Natural killer cell treated with Interleukin-12 subunit alpha and Interleukin-12 subunit beta and Interleukin-15 and Interleukin-18, amount 100 ng/mL, for 72 hours (primary cell): Measurements from ENCODE around the gene GATAD2B. TPM values are rescaled to one million over a fixed set of nuclear protein-coding genes. Genes with fewer than 3 reads are reported as not detected.
"Not testable (repeated sequence)": the region's sequence is repeated elsewhere in the genome, so short reads cannot be mapped to it uniquely, and the experiment has no call there.

Source experiments
- ATAC-seq, 2 donors: fragments of 150-1000 bp; cut with Tn5 transposase in 1 of 2; sonication (Bioruptor Pico), chemical (Tn5 transposase) in 1 of 2; 2 replicates each; pipeline ENCODE4 v1.10.0; 2021
- DNase-seq: peaks from one replicate; pipeline ENCODE4 v3.0.0; 2022; ENCODE audit warnings: low spot score
- H3K27ac Mint-ChIP-seq, 2 donors: 1 replicate in 1 of 2; 2 replicates in 1 of 2; pipeline ENCODE4 v1.8.0; 2022; ENCODE audit warnings: mixed read lengths in 2 of 2, mild to moderate bottlenecking in 1 of 2, moderate library complexity in 1 of 2
- H3K27me3 Mint-ChIP-seq, 2 donors: 1 replicate in 1 of 2; 2 replicates in 1 of 2; pipeline ENCODE4 v1.8.0; 2022; ENCODE audit warnings: mixed read lengths in 2 of 2
- H3K36me3 Mint-ChIP-seq: one replicate; pipeline ENCODE4 v1.8.0; 2022; ENCODE audit warnings: mixed read lengths
- H3K4me1 Mint-ChIP-seq, 2 donors: 1 replicate in 1 of 2; 2 replicates in 1 of 2; pipeline ENCODE4 v1.8.0; 2022; ENCODE audit warnings: low read depth in 2 of 2, mixed read lengths in 2 of 2, mild to moderate bottlenecking in 1 of 2
- H3K4me3 Mint-ChIP-seq: one replicate; pipeline ENCODE4 v1.8.0; 2022; ENCODE audit warnings: mixed read lengths
- H3K9me3 Mint-ChIP-seq: 2 replicates; pipeline ENCODE4 v1.8.0; 2022; ENCODE audit warnings: mixed read lengths
- total RNA-seq, 2 donors: library from RNA; stranded (reverse); gene quantifications; one replicate each; pipeline ENCODE4 v1.2.3, GENCODE V29; 2022

The GATAD2B gene
- total RNA-seq, 2 donors from 2014 or later = 58.5 to 76.6 TPM

DNA sequence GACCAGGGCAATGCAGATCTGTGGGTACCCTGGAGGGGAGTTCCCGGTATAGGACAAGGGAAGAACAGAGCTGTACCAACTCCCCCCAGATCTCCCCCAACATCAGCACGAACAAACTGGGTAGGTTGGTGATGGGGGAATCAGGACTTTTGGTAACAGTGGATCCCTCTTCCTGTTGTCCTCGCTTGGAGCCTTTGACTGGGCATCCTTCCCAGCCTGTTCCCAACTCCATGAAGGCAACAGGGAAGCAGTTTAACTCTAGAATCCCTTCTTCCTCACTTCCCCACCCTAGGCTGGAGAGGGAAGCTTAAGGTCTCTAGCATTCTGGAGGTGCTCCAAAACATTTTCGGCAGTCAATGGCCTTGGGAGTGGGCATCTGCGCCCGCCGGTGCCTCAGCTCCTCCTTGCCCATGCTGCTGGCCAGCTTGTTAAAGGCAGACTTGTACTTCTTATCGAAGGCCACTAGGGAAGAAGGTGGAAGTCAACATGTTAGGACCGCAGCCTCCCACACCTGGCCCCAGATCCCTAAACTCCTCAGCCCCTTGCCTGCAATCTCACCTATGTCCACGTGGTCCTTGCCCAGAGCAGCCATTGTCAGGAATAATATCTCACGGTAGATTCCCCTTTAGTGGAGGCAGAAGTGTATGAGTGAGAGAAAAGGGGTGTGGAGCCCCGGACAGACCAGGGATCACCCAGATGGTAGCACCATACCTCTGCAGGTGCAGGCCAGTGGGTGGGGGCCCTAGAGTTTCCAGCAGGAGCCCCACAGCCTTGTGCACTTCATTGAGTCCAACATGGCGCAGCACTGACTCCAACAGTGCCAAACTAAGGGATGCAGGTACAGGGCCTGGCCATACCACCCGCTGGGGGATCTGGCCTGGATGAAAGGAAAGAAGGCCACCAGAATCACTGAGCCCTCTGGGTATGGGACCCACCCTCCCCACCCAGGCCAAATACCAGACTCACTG is 7.5 kb upstream of the GATAD2B start:
- H3K4me3 Mint-ChIP-seq = no peak overlapping the region
- H3K9me3 Mint-ChIP-seq = no peaks in the 10 kb centered on the region
- peaks cover 6% of the 10 kb centered on the region for H3K36me3 Mint-ChIP-seq
- DNase-seq (no peak), ATAC-seq (no peak)
- H3K27ac Mint-ChIP-seq = no peak overlapping the region
- peaks cover 0 to 18% of the 10 kb centered on the region in 2 donors for H3K4me1 Mint-ChIP-seq
- no peaks in the 10 kb centered on the region for H3K27me3 Mint-ChIP-seq

DNA sequence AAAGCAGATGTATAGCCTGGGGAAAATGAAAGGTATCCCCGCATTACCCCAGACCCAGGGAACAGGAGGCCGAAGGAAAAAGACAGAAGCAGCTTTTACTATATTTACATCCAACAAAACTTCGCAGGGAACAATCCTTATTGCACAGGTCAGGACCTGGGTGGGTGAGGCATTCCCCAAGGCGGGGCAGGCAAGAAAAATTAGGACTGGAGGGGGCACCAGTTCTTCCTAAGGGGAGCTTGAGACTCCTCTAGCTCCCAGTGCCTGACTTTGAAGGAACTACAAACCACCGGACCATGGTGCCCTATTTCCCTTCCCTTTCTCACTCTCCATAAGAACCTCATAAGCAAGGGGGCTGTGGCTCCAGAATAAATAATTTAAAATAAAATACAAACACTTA is 6.7 kb upstream of the GATAD2B start:
- no peak for DNase-seq
- Mint-ChIP-seq H3K27me3 (no peaks in the 10 kb centered on the region), H3K36me3 (peaks cover 2% of the 10 kb centered on the region), H3K9me3 (no peaks in the 10 kb centered on the region), H3K4me1 (peaks cover 0 to 15% of the 10 kb centered on the region in 2 donors), H3K27ac (peak overlapping the region; percentile 3 to 62), H3K4me3 (no peak overlapping the region)
- ATAC-seq = no peak

DNA sequence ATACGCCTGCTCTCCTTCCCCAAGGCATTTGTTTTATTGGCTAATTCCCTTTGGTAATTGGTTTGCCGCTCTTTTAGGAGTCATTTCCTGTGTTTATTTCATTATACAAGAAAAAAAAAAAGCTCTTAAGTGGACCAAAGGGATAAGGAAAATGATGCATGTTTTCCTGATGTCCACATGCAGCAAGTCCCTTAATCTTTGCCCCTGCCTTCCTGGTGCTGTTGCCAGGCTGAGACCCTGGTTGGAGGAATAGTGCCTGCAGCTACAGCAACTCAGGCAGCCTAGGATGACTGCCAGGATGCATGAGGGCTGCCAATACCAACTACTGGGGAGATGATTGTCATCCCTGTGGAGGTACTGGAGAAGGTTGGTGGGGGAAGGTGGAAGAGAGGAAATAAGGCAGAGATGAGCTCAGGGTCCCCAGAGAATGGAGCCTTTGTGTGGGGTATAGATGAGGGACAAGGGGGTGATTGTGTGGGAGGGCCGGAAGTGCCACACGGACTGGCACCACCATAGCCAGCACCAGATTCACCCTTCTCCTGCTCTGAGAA is 6.1 kb upstream of the GATAD2B start:
- ATAC-seq (no peak), DNase-seq (no peak)
- H3K27ac Mint-ChIP-seq = peak overlapping the region; percentile 3 to 62
- no peak overlapping the region for H3K4me3 Mint-ChIP-seq
- peaks cover 2 to 14% of the 10 kb centered on the region in 2 donors for H3K4me1 Mint-ChIP-seq
- H3K27me3 Mint-ChIP-seq = no peaks in the 10 kb centered on the region
- H3K9me3 Mint-ChIP-seq = no peaks in the 10 kb centered on the region
- H3K36me3 Mint-ChIP-seq = no peaks in the 10 kb centered on the region

DNA sequence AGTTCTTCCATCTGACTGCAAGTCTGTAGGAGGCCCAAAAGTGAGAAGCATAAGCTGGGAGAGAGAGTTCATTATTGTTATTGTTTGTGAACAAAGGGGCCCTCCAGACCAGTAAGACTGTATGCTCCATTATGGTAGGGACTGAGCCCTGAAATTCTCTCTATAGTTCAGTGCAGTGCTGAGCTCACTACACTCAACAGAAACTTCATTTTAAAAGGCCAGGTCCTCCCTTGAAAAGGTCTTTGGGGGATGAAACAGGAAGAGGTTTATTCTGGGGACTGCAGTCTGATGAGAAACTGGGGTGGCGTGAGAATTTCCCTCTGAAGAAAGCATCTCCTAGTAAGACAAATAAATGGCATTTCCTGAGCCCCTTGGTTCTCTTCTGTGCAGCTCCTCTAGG is 5.5 kb upstream of the GATAD2B start:
- Mint-ChIP-seq H3K27ac (peak overlapping the region; percentile 3 to 62), H3K36me3 (no peaks in the 10 kb centered on the region), H3K9me3 (no peaks in the 10 kb centered on the region), H3K27me3 (no peaks in the 10 kb centered on the region), H3K4me1 (peaks cover 7 to 14% of the 10 kb centered on the region in 2 donors), H3K4me3 (no peak overlapping the region)
- ATAC-seq (no peak), DNase-seq (no peak)

DNA sequence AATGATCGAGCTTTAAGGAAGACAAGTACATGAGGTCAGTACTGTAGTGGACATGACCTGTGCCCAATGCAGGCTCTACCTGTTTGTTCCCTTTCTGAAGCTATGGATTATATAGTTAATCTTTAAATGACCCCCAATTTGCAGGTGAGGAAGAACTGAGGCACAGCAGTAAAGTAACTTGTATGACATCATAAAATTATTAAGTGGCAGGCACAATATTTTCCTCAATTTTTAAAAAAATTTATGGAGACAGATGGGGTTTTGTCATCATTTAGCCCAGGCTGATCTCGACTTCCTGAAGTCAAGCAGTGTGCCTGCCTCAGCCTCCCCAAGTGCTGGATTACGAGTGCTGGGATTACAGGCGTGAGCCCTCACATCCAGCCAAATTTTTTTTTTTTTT is 3.6 kb upstream of the GATAD2B start:
- peaks cover 13 to 17% of the 10 kb centered on the region in 2 donors for H3K4me1 Mint-ChIP-seq
- no peaks in the 10 kb centered on the region for H3K9me3 Mint-ChIP-seq
- H3K27ac Mint-ChIP-seq = peak overlapping the region in 1 of 2 donors; percentile 6
- peaks cover 4% of the 10 kb centered on the region for H3K36me3 Mint-ChIP-seq
- H3K4me3 Mint-ChIP-seq = no peak overlapping the region
- DNase-seq (no peak), ATAC-seq (no peak)
- H3K27me3 Mint-ChIP-seq = no peaks in the 10 kb centered on the region

DNA sequence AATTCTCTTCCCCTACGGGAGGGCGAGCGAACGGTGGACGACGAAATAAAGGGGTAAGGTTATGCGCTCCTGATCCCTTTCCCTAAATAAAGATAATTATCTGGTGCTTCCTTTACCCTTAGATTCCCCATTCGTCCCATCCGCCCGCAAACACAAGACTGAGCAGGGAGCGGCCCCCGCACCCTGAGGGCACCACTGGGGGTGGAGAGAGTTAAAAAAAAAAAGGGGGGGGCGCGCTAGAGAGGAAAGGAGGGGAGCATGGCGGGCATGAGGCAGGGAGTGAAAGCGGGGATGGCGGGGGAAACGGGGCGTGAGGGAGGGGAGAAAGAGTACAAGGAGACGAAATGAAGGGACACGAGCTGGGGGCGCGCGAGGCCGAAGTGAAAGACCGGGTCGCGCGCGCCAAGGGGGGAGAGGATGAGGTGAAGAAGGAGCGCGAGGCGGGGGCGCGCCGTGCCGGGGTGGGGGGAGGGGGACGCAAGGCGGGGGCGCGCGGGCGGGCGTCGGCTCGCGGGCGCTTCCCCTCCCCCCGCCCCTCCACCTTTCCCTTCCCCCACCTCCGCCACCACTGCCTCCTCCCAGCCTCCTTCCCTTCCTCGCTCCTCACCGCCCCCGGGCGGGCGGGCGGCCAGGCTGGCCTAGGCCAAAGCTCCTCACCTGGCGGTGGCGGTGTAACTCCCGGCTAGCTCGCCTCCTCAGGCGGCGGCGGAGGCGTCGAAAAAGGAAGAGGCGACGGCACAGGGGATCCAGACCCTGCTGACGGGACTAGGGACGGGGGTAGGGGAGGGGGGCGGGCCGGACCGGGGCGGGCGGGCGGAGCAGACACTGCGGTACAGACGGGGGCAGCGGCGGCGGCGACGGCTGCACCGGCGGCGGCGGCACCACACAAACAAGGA is 448 bp downstream of the GATAD2B start:
- H3K9me3 Mint-ChIP-seq = no peaks in the 10 kb centered on the region
- peak overlapping the region; percentile 95 for H3K4me3 Mint-ChIP-seq
- peaks cover 34 to 48% of the 10 kb centered on the region in 2 donors for H3K4me1 Mint-ChIP-seq
- peak; percentile 68 for DNase-seq
- no peaks in the 10 kb centered on the region for H3K27me3 Mint-ChIP-seq
- H3K36me3 Mint-ChIP-seq = peaks cover 4% of the 10 kb centered on the region
- ATAC-seq = peak; percentile 22 to 40
- H3K27ac Mint-ChIP-seq = peak overlapping the region; percentile 94 to 96

DNA sequence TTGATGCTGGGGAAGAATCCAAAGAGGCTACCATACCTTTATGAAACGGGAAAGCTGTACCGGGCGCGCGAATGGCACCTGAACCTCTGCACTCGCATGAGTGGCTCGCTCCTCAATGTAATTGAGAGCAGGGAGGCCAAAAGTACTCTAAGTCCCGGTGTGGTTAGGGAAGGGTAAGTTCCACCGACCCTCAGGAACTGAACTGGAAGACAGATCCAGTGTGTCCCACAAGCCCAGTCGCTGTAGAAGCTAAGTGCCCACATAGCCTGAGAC is 1.0 kb downstream of the GATAD2B start:
- H3K27ac Mint-ChIP-seq = peak overlapping the region; percentile 94 to 96
- DNase-seq = no peak

DNA sequence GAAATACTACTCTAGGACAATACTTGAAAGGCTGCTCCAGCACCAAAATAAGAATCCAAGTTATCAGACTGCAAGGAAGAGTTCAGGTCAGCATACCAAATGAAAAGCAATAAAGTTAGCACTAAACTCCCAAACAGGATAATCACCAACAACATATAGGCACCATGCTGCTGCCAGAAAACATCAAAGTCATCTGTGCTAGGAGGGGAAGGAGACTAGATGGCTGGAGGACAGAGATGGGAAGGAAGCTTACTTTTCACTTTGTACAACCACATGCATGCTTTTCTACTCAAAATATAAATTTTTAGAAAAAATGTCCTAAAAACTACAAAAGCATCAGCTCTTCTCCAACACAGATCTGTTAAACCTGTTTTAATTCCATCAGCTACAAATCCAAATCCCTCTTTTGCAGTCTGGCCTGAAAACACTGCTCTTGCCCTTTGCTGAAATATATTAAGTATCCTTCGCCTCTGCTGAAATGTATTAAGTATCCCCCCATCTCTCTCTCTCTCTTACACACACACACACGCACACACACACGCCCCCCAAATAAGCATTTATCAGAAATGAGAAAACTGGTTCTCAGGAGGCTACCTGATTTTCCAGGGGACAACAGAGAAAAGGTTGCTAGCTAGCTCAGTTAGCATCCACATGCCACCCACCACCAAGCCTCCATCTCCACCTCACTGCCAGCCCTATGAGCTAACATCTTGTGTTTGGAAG is 1.5 kb downstream of the GATAD2B start:
- Mint-ChIP-seq H3K27ac (peak overlapping the region; percentile 94 to 96), H3K4me1 (peaks cover 36 to 50% of the 10 kb centered on the region in 2 donors), H3K9me3 (no peaks in the 10 kb centered on the region), H3K27me3 (no peaks in the 10 kb centered on the region), H3K4me3 (peak overlapping the region; percentile 95), H3K36me3 (peaks cover 4% of the 10 kb centered on the region)
- ATAC-seq (no peak), DNase-seq (no peak)

More for the DNA sequence above, 1.0 kb downstream of the GATAD2B start:
- peaks cover 34 to 48% of the 10 kb centered on the region in 2 donors for H3K4me1 Mint-ChIP-seq
- H3K4me3 Mint-ChIP-seq = peak overlapping the region; percentile 95
- ATAC-seq = no peak
- peaks cover 4% of the 10 kb centered on the region for H3K36me3 Mint-ChIP-seq
- H3K9me3 Mint-ChIP-seq = no peaks in the 10 kb centered on the region
- no peaks in the 10 kb centered on the region for H3K27me3 Mint-ChIP-seq

DNA sequence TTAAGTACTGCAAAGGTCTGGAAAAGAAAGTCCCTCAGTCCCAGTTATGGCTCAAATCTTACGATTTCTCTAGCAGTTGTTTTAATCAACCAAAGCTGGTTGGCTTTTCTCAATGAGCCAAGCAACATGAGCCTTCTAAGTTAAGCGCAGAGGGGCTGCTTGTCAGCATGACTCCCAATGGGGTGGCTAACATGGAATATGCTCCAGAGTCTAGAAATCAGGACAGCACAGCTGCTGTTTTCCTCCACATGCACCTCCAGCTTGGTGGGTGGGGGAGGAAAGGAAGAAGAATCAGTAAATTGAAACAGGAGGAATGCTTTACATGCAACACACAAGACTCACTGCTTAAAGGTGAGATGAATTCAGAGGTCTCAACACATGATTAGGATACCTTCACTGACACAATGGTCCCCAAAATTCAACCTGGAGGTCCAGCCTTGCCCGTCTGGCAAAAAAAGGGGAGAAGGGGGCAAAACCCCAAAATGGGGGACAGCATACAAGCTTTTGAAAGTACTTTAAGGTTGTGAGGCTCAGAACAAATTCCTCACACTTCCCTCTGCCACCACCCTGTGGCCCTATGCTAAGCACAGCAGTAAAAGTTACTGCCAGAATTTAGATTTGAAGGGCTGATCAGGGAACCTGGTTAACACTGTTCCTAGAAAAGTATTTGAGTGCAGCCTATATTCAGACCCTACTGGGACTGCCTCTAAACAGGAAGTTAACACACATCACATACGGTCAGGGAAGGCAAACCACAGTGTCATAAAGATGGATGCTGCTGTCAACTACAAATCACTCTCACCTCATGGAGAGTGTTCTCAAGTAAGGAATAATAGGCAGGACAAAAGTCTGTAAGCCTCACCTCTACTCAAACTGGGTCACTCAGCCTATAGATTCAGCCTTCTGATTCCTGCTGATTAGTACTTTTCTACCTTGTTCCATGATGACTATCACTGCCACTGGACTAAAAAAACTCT is 2.6 kb downstream of the GATAD2B start:
- peaks cover 37 to 54% of the 10 kb centered on the region in 2 donors for H3K4me1 Mint-ChIP-seq
- H3K9me3 Mint-ChIP-seq = no peaks in the 10 kb centered on the region
- H3K36me3 Mint-ChIP-seq = peaks cover 4% of the 10 kb centered on the region
- H3K27me3 Mint-ChIP-seq = no peaks in the 10 kb centered on the region
- no peak for DNase-seq
- peak overlapping the region; percentile 95 for H3K4me3 Mint-ChIP-seq
- peak overlapping the region; percentile 94 to 96 for H3K27ac Mint-ChIP-seq
- peak in 1 of 2 donors; percentile 8 for ATAC-seq

DNA sequence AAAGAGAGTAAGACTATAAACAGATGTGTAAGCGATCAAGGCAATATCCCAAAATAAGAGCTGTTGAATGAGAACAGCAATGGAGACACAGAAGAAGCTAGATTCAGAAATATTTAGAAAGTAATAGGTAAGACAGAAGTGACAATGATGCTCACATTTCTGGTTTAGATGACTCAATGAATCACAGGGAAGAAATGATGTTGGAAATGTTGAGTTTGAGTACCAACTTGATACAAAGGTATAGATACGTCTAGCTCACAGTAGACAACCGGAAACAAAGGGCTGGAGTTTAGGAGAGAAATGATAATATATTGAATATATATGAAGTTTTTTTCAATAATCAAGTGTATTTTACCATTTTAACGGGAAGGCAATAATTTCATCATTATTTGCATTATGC is 6.5 kb downstream of the GATAD2B start:
- no peaks in the 10 kb centered on the region for H3K27me3 Mint-ChIP-seq
- H3K27ac Mint-ChIP-seq = peak overlapping the region in 1 of 2 donors; percentile 72
- no peaks in the 10 kb centered on the region for H3K9me3 Mint-ChIP-seq
- no peak for ATAC-seq
- peaks cover 40 to 43% of the 10 kb centered on the region in 2 donors for H3K4me1 Mint-ChIP-seq
- no peak overlapping the region for H3K4me3 Mint-ChIP-seq
- DNase-seq = no peak
- no peaks in the 10 kb centered on the region for H3K36me3 Mint-ChIP-seq

DNA sequence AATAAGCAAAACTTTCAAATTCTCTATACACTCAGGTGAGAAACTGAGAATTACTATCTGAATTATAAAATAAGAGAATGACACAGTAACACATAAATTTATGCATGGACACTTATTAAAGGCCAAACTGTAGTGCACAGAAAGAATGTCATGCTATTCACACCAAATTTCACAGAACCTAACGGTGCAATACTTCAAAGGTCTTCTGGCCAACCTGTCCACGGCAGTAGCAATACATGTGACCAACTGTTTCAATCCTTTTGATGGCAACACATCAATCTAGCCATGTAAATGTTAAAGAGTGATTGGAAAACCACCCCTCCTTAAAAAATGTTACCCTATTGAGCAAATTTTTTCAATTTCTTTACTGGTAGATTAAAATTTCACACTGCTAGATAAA is 10.4 kb downstream of the GATAD2B start:
- no peak for ATAC-seq
- no peak overlapping the region for H3K27ac Mint-ChIP-seq
- peaks cover 1% of the 10 kb centered on the region for H3K36me3 Mint-ChIP-seq
- H3K4me1 Mint-ChIP-seq = peaks cover 15% of the 10 kb centered on the region in 2 donors
- H3K9me3 Mint-ChIP-seq = no peaks in the 10 kb centered on the region
- no peak for DNase-seq
- no peaks in the 10 kb centered on the region for H3K27me3 Mint-ChIP-seq
- no peak overlapping the region for H3K4me3 Mint-ChIP-seq

DNA sequence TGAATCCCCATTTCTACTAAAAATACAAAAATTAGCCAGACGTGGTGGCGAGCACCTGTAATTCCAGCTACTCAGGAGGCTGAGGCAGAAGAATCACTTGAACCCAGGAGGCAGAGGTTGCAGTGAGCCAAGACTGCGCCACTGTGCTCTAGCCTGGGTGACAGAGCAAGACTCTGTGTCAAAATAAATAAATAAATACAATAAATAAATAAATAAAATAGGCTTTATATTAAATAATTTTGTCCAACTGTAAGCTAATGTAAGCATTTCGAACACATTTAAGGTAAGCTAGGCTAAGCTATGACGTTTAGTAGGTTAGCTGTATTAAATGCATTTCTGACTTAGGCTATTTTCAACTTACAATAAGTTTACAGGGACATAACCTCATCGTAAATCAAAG is 12.2 kb downstream of the GATAD2B start:
- H3K36me3 Mint-ChIP-seq, ATAC-seq, H3K27ac Mint-ChIP-seq, DNase-seq, H3K4me3 Mint-ChIP-seq, H3K9me3 Mint-ChIP-seq, H3K27me3 Mint-ChIP-seq: not testable (repeated sequence)
- peaks cover 19 to 20% of the 10 kb centered on the region in 2 donors for H3K4me1 Mint-ChIP-seq
